WTC11 (cell line): Measurements from ENCODE around the gene DDIAS.

Experiments used
- ATF3 ChIP-seq: sonication (generic); formaldehyde crosslinking; conservative IDR thresholded peaks from 2 replicates; pipeline ENCODE4 v1.8.1; 2022; ENCODE audit warnings: mild to moderate bottlenecking, missing genetic modification reagents
- CBFB ChIP-seq: sonication (generic); formaldehyde crosslinking; IDR thresholded peaks from 2 replicates; pipeline ENCODE4 v1.8.1; 2022; ENCODE audit warnings: mild to moderate bottlenecking, low read depth, missing genetic modification reagents
- CTCF ChIP-seq: fragments of 200-600 bp; IDR thresholded peaks from 2 replicates; pipeline ENCODE4 v1.8.0; 2022; ENCODE audit warnings: antibody characterized with exemption
- E2F4 ChIP-seq: sonication (generic); formaldehyde crosslinking; IDR thresholded peaks from 2 replicates; pipeline ENCODE4 v1.8.1; 2022; ENCODE audit warnings: low read depth, mild to moderate bottlenecking, moderate library complexity, missing genetic modification reagents, borderline replicate concordance
- ELF4 ChIP-seq: sonication (generic); formaldehyde crosslinking; IDR thresholded peaks from 2 replicates; pipeline ENCODE4 v1.8.1; 2022; ENCODE audit warnings: low read depth, mild to moderate bottlenecking, moderate library complexity, missing genetic modification reagents
- JUN ChIP-seq: sonication (generic); formaldehyde crosslinking; IDR thresholded peaks from 2 replicates; pipeline ENCODE4 v1.8.0; 2023; ENCODE audit warnings: mild to moderate bottlenecking, missing genetic modification reagents
- SMAD3 ChIP-seq: sonication (generic); formaldehyde crosslinking; IDR thresholded peaks from 2 replicates; pipeline ENCODE4 v1.8.0; 2022; ENCODE audit warnings: missing genetic modification reagents, mild to moderate bottlenecking, borderline replicate concordance
- SP1 ChIP-seq: sonication (generic); formaldehyde crosslinking; conservative IDR thresholded peaks from 2 replicates; pipeline ENCODE4 v1.8.1; 2022; ENCODE audit warnings: missing genetic modification reagents
- ZNF512 ChIP-seq: sonication (generic); formaldehyde crosslinking; IDR thresholded peaks from 2 replicates; pipeline ENCODE4 v1.8.1; 2022; ENCODE audit warnings: missing genetic modification reagents, borderline replicate concordance

GRCh38 chr11:82865841-82866240 is 35.7 kb upstream of the DDIAS start:
- TF ChIP-seq ATF3 (no peak), CTCF (no peak), E2F4 (CRISPR knock-in tag) (no peak), ZNF512 (CRISPR knock-in tag) (no peak), CBFB (CRISPR knock-in tag) (no peak), SMAD3 (CRISPR knock-in tag) (no peak), JUN (no peak), ELF4 (CRISPR knock-in tag) (no peak), SP1 (CRISPR knock-in tag) (no peak)
